Nephron progenitor cell (in vitro differentiated cells): ENCODE data around the gene SLC43A1.

ENCODE experiments used
- DNase-seq: peaks from one replicate; pipeline ENCODE4 v3.0.0; 2021
- H3K27ac Mint-ChIP-seq: 2 replicates; pipeline ENCODE4 v1.8.0; 2021; ENCODE audit warnings: mild to moderate bottlenecking, moderate library complexity, mixed read lengths
- H3K27me3 Mint-ChIP-seq: 2 replicates; pipeline ENCODE4 v1.8.0; 2021; ENCODE audit warnings: mild to moderate bottlenecking, low read depth, mixed read lengths; ENCODE audit not compliant: poor library complexity
- H3K36me3 Mint-ChIP-seq: 2 replicates; pipeline ENCODE4 v1.8.0; 2021; ENCODE audit warnings: low read depth, mixed read lengths
- H3K4me1 Mint-ChIP-seq: 2 replicates; pipeline ENCODE4 v1.8.0; 2021; ENCODE audit warnings: mixed read lengths
- H3K4me3 Mint-ChIP-seq: 2 replicates; pipeline ENCODE4 v1.8.0; 2021; ENCODE audit warnings: mild to moderate bottlenecking, moderate library complexity, mixed read lengths
- H3K9me3 Mint-ChIP-seq: 2 replicates; pipeline ENCODE4 v1.8.0; 2021; ENCODE audit warnings: mild to moderate bottlenecking, moderate library complexity, mixed read lengths
- CTCF ChIP-seq: fragments of 200-600 bp; sonication (generic); IDR thresholded peaks from 2 replicates; pipeline ENCODE4 v1.5.0; 2021; ENCODE audit warnings: antibody characterized with exemption

The SLC43A1 gene

GRCh38 chr11:57515332-57516060 lies at the start of gene SLC43A1:
Gene SLC43A1 (minus strand): TSS chr11:57515702. CDS start chr11:57514111, 1,591 bp downstream.
- peak; percentile 70 for DNase-seq
- H3K27me3 Mint-ChIP-seq = peaks cover 38% of the 10 kb centered on the region
- no peak for TF ChIP-seq CTCF
- no peak within 1 kb of the TSS for H3K27ac Mint-ChIP-seq
- H3K36me3 Mint-ChIP-seq = no peaks in the 10 kb centered on the region
- peak within 1 kb of the TSS; percentile 96 for H3K4me3 Mint-ChIP-seq
- no peaks in the 10 kb centered on the region for H3K9me3 Mint-ChIP-seq
- peaks cover 19% of the 10 kb centered on the region for H3K4me1 Mint-ChIP-seq

DNA sequence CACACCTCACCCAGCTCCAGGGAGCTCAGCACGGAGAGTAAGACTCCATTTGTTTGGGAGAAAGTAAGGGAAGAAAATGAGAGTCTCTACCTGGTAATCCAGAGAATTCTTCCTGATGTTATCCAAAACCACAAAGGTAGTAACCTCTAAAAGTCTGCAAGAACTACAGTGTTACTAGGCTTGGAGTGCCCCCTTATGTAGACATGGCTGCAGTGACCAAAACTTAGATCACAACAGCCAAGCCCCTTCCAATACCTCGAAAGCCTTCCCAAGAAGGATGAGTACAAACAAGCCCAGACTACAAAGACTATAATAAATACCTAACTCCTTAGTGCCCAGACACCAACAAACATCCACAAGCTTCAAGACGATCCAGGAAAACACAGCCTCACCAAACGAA lies 47.1 kb upstream of the SLC43A1 start:
- Mint-ChIP-seq H3K9me3 (no peaks in the 10 kb centered on the region), H3K36me3 (peaks cover 52% of the 10 kb centered on the region), H3K4me3 (peak overlapping the region; percentile 19), H3K27me3 (no peaks in the 10 kb centered on the region), H3K27ac (peak overlapping the region; percentile 77), H3K4me1 (peaks cover 55% of the 10 kb centered on the region)
- DNase-seq = no peak
- TF ChIP-seq CTCF = no peak

DNA sequence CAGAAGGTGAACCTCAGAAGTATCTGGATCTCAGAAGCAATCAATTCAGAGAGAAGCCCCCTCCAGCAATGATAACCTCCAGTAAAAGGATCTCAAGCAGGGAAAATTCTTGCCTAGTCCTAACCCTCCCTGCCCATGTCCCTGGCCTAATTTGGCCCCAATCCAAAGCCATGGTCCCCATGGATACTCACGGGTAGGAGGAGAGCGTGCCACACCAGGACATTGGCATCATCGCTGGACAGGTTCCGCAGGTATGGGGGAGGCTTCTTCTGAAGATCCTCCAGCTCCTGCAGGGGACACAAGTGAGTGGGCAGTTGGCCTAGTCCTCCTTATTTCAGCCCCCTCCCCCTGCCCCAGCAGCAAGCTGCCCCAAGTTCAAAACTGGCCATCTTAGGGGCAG lies 44.6 kb upstream of the SLC43A1 start:
- TF ChIP-seq CTCF = no peak
- H3K27ac Mint-ChIP-seq = no peak overlapping the region
- H3K4me3 Mint-ChIP-seq = no peak overlapping the region
- DNase-seq = no peak
- H3K9me3 Mint-ChIP-seq = no peaks in the 10 kb centered on the region
- no peaks in the 10 kb centered on the region for H3K27me3 Mint-ChIP-seq
- peaks cover 38% of the 10 kb centered on the region for H3K4me1 Mint-ChIP-seq
- H3K36me3 Mint-ChIP-seq = peaks cover 68% of the 10 kb centered on the region

GRCh38 chr11:57556041-57556440 lies 40.5 kb upstream of the SLC43A1 start:
- DNase-seq = no peak
- Mint-ChIP-seq H3K4me1 (peaks cover 11% of the 10 kb centered on the region), H3K27me3 (no peaks in the 10 kb centered on the region), H3K36me3 (peaks cover 80% of the 10 kb centered on the region), H3K9me3 (no peaks in the 10 kb centered on the region), H3K4me3 (no peak overlapping the region), H3K27ac (peak overlapping the region; percentile 64)
- TF ChIP-seq CTCF = no peak

DNA sequence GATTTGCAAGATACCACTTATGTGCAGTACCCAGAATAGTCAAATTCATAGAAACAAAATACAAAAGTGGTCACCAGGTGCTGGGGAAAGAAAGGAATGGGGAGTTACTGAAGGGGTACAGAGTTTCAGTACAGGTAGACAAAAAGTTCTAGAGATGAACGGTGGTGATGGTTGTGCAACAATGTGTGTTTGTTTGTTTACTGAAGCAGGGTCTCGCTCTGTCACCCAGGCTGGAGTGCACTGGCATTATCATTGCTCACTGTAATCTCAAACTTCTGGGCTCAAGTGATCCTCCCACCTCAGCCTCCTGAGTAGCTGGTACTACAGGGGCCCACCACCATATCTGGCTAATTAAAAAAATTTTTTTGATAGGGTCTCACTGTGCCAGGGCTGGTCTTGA lies 39.9 kb upstream of the SLC43A1 start:
- H3K4me3 Mint-ChIP-seq = no peak overlapping the region
- no peak for DNase-seq
- no peaks in the 10 kb centered on the region for H3K9me3 Mint-ChIP-seq
- H3K36me3 Mint-ChIP-seq = peaks cover 78% of the 10 kb centered on the region
- no peak for TF ChIP-seq CTCF
- peaks cover 8% of the 10 kb centered on the region for H3K4me1 Mint-ChIP-seq
- H3K27me3 Mint-ChIP-seq = no peaks in the 10 kb centered on the region
- no peak overlapping the region for H3K27ac Mint-ChIP-seq

DNA sequence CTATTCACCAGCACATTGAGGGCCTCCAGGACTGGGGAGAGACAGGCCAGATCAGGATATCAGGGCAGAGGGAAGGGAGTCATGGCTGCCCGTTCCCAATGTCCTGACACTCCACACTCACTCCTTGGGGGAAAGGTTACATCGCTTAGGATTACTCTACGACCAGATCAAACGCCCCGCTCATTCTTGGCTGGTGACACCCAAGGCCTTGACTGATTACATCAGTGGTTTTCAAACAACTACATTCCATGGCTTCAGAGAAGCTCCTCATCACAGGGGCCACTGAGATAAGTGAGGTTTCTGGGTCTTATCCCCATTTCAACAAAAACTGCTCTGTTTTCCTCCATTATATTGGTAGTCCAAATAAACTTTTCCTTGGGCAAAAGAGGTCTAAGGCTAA lies 37.0 kb upstream of the SLC43A1 start:
- TF ChIP-seq CTCF = no peak
- Mint-ChIP-seq H3K27ac (peak overlapping the region; percentile 83), H3K27me3 (no peaks in the 10 kb centered on the region), H3K36me3 (peaks cover 71% of the 10 kb centered on the region), H3K9me3 (no peaks in the 10 kb centered on the region), H3K4me1 (peaks cover 4% of the 10 kb centered on the region), H3K4me3 (no peak overlapping the region)
- no peak for DNase-seq
